Retina (tissue), 1 donor: Measurements from ENCODE around the gene HOXD10.

ENCODE experiments used
- DNase-seq: peaks from one replicate; pipeline ENCODE4 v3.0.0-alpha.2; 2016

Gene HOXD10

GRCh38 chr2:176123411-176124109, 7.0 kb downstream of the HOXD10 start:
- DNase-seq: no peak

GRCh38 chr2:176124110-176124946, 7.8 kb downstream of the HOXD10 start:
- DNase-seq: no peak

DNA sequence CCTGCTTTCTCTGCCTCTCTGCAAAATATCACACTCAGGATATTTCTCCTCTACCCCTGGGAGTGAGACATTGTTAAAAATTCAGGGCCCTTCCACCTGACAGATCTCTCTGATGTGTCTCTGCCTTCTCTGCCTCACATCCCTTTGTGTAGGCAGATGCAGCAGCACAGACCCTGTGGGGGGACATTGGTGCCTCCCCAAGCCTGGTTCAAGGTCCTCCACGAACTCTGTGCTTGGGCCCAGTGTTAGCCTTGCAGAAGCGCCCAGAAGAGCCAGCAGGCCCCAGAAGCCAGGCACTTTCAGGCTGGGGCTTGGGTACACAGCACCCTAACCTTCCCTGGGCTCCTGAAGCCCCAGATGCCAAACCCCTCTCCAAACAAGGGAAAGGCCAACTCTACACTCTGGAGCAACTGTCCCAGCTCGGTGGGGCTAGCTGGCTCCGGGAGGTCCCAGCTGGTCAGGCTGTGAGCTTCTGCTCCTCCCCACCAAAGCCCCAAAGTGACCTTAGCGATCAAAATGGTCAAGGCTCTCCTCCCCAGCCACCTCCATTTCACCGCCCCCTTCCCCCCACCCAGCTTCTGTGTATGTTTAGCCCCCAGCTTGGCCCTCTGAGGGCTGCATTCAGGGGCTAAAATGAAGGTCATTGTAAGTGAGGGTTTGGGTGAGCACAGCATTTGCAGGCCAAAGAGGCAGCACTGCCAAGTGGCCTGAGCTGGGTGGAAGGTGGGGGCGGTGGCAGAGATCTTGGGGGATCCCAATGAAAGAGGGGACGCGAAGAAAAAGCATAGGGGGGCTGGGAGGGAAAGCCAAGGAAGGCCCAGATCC, 8.6 kb downstream of the HOXD10 start:
- no peak for DNase-seq

DNA sequence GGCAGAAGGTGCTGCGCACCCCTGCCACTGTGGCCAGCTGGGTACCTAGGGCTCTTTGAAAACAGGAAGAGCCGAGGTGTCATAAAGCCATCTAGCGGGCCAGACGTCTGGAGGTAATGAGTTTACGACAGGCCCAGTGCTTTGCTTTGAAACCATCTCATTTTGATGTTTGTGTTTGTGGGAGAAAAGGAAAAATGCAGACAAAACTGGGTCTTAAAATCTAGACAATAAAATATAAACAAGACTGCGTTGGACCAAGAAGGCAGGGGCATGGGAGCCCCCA, 9.1 kb downstream of the HOXD10 start:
- no peak for DNase-seq

DNA sequence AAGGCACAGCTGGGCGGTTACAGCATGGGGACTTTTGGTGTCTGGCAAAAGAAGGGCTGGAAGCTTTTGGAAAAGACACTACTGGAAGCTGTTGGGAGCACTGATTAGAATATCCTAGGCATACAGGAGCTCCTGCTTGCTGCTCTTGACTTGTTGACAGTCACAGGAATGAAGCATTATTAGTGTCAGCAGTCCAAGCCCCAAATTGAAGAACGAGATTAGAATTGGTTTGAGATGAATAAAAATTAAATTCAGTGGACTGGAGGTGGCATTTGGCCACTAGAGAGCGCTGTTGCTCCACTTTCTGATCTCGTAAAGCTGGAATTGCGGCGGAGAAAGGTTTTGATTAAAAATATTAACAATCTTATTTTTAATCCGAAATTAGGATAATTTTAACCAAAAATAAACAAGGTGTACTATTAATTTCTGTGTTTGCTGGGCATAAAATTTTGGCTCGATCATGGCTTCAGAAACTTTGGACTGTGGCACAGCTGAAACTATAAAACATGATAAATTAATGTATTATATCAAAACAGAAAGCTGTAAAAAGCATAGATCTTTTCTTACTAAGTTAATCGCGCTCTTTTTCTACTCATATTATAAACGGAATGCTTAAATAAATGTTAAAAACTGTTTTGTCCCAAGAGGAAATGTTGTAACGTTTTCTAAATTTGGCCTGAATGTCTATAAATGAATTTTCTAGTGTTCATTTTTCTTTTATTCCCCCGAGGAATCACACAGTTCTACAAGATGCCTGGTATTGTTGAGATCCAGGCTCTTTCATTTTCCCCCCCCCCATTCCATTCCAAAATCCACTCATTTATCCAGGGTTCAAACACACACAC, 10.6 kb downstream of the HOXD10 start:
- peak; percentile 85 for DNase-seq

GRCh38 chr2:176127774-176128072, 11.1 kb downstream of the HOXD10 start:
- no peak for DNase-seq

DNA sequence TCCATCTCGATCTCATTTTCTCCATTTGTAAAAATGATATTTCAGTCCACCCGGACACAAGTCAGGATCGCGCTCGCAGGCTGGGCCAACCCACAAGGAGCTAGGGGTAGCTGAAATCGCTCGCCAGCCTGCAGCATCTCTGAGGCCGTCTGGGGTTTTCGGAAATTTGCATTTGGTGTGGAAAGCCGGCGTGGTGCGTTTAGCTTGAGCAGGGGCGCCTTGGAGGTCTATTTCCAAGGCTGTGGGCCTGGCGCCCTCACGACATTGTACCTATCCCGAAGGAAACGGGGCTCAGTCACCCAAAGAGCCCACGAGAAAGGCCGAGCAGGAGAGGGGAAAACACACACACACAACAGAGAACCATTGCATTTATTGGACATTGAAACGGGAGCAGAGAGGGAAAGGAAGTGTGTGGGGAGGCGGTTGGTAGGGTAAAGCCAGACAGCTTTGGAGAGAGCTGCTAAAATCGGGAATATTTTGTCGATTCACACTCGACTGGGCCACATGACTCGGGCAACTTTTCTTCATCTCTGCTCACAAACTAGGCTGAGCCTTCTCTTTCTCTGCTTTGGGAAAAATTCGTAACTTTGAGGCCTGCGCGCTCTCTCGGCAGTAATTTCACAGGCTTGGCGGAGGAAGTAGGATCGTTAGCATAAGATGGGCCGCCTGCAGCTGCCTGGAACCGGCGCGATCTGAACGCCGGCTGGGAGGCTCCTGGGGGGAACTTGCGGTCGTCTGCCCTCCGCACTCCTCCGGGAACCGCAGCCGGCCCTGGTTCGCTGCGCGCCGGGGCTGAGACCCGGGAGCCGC, 11.8 kb downstream of the HOXD10 start:
- DNase-seq: peak; percentile 80

DNA sequence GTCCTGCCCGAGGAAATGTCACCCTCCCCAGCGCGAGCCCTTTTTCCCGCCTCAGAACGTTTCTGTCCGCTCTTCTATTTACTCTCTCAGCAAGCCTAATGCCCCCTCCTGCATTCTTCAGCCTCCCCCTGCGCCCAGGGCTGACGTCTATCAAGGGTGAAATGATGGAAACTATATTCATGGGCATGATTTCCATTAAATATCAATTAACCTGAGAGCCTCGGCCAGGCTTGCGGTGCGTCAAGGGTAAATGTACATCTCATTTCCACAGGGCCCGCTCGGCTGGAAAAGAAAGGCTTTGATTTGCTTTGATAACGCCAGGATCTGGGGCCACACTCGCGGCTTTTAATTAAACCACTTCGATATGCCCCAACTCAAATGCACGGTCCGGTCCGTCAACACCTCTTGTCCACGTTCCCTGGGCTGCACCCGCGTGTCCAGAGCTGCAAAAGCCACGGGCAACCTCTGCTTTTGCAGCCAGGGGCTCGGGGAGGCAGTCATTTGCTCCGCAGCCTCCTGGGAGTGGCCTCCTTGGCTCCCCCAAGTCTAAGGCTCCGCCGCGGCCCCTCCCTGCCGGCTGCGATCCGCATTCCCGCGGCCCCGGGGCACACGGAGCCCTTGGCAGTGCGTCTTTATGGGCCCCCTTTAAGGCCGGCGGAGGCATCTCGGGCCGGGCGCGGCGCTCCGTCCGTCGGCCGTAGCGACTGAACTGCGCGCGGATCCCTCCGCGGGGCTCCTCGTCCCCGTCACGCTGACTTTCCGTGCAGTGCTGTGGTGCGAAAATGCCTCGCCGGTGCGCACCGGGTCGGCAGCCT, 12.6 kb downstream of the HOXD10 start, which contains the start of gene HOXD8:
Gene HOXD8 (plus strand): TSS at position 724 of the 815 bp plus-strand sequence. CDS start 662 bp downstream, outside the sequence.
- peak; percentile 86 for DNase-seq

GRCh38 chr2:176129813-176130146, 13.2 kb downstream of the HOXD10 start:
- DNase-seq: no peak

DNA sequence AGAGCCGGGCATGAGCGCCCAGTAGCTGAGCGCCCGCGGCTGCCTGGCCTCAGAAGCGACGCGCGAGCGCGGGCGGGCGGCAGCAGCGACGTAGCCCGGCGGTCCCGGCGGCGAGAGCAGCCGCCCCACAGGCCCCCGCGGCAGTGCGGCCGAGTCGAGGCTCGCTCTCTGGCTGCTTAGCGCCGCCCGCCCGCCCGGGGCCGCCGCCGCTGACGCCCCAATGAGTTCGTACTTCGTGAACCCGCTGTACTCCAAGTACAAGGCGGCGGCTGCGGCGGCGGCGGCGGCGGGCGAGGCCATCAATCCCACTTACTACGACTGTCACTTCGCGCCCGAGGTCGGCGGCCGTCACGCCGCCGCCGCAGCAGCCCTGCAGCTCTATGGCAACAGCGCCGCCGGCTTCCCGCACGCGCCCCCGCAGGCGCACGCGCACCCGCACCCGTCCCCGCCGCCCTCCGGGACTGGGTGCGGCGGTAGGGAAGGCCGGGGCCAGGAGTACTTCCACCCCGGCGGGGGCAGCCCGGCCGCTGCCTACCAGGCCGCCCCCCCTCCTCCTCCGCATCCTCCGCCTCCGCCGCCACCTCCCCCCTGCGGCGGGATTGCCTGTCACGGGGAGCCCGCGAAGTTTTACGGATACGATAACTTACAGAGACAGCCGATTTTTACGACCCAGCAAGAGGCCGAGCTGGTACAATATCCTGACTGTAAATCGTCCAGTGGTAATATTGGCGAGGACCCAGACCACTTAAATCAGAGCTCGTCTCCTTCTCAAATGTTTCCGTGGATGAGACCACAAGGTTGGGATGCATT, 13.8 kb downstream of the HOXD10 start:
- DNase-seq: peak; percentile 68

DNA sequence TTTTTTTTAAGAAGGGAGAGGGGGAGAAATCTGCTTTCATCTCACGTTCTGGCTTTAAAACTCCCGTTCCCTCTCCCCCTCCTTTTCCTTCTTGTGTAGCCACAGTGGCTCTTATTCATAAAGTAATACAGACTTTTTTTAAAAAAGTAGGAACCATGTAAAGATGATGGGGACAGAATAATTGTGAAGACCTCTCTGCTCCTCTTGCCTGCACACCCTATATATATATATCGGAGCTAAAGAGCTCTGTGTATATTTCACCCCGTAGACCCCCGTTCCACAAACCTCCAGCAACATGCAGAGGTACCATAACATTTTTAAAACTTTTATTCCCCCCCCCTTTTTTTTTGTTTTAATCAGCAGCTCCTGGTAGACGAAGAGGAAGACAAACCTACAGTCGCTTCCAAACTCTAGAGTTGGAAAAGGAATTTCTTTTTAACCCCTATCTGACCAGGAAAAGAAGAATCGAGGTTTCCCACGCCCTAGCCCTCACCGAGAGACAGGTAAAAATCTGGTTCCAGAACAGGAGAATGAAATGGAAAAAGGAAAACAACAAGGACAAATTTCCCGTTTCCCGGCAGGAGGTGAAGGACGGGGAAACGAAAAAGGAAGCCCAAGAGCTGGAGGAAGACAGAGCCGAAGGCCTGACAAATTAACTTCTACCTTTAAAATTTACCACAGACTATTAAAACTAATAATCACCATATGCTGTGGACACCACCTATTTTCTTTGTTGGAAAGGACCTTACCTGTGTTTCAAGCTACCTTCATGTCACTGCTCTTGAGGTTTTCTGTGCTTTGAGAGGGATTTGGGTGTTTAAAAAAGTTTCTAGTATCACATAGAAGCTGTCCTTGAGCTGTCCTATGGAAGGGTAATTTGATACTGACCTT, 14.6 kb downstream of the HOXD10 start:
- no peak for DNase-seq

DNA sequence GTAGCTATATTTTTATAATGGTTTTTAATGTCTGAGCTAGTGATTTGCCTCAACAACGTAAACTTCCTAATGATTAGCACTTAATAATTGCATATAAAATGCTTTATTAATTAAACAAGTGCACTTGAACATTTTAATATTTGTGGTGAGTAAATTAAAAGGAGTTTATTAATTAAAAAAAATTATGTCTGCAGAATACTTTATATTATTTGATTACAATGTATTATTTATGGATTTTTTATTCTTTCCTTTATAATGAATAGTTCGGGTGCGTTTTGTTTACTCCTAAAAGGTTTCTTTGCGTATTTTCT, 15.2 kb downstream of the HOXD10 start:
- no peak for DNase-seq

- peak; percentile 72 for DNase-seq
Observed at GRCh38 chr2:176132205-176133171, 15.9 kb downstream of the HOXD10 start.

DNA sequence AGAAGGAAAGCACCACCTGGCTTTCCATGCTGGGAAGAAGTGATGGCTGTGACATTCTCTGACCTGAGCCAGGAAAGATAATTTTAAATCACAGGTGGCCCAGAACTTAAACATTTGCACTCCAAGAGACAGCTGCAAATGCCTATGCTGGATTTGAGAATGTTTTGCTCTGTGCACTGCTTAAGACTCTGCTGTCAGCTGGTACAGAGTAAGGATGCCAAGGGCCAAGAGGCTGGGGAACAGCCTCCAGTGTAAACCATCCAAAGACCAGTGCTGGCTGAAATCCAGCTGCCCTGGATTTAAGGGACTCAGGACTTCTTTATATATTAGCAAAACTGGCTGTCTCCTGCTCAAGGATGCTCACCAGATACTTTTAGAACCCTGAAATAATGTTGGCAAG, 16.8 kb downstream of the HOXD10 start:
- DNase-seq: peak; percentile 57

- DNase-seq: no peak
Observed at GRCh38 chr2:176134035-176134434, 17.5 kb downstream of the HOXD10 start.

DNA sequence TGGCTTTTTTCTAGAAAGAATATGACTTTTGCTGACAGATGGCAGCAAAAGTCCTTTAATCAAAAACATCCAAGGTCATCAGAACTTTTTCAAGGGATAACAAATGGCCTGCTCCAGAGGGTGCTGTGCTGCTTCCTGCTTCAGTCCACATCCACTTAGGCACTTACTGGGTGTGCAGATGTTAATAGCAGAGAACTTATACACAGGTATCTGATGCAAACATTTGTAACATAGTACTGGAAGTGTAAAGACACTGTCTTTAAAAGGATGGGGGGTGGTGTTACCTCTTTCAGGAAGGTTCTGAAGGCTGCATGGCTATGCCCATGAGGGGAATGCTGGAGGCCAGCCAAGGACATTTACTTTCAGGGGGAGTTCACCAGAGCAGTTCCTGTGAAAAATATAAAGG, 18.5 kb downstream of the HOXD10 start:
- DNase-seq: no peak

DNA sequence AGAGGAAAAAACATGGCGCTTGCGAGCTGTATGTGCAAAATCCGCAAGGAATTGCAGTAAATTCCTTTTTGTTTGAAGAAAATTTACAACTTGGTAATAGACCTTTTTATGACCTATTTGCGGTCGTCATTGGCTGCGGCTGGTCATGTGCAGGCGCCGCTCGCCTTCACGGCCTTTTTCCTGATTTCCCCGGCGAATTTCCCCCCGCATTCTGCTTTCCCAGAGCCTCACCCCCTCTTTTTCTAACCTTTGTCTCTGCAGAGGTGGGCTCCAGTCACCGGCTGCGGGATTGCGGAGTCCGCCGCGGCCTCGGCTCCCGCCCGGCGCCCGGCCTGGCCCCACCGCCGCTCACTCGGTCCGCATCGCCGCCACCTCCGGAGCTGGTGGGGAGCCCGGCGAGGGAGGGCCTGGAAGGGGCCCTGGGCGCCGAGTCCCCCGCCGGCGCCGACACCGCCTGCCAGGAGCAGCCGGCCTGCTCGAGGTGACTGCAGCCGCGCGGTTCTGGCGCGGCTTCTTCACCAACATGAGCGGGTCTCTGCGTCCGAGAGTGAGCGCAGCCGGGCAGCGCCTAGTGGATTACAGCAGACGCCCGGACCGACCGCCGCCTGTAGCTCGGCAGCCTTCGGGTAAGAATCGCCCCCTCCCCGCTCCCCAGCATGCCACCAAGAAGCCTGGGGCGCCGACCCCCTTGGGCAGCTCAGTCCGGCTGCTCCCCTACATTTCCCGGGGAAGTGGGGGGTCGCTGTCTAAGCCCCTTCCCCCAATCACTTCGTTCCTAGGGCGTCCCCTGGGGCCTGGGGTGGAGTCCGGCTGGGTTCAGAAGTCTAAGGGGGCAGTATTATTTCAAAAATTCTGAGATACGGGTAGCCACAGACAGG, 20.0 kb downstream of the HOXD10 start:
- DNase-seq: peak; percentile 79
